ENCODE measurements around the gene IFT25.
A peak's percentile ranks its signal among the peaks of the same experiment; 100 is the strongest.

IFT25 gene

GRCh38 chr1:53956308-53957168 is 11.0 kb upstream of the IFT25 start:
- peak; percentile 31 for DNase-seq

GRCh38 chr1:53954128-53954527 is 8.6 kb upstream of the IFT25 start:
- no peak for DNase-seq

DNA sequence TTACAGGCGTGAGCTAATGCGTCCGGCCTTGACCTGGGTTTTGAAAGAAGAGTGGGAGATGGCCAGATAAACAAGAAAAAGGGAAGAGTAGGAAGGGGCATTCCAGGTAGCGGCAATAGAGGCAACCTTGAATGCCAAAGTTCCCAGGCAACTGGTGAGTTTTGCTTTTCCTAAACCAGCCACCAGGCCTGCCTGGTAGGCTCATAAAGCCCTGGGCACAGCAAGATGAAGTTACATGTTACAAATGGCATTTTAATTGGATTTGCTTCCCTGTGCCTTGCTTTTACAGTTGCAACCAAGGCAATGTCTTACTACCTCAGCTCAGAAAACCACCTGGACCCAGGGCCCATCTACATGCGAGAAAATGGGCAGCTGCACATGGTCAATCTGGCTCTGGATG is 6.2 kb upstream of the IFT25 start:
- DNase-seq, result no peak

- peak; percentile 40 for DNase-seq
Measured at GRCh38 chr1:53949023-53949990, 3.8 kb upstream of the IFT25 start.

- no peak for DNase-seq
Measured at GRCh38 chr1:53948291-53948690, 2.8 kb upstream of the IFT25 start.

GRCh38 chr1:53947172-53947907 is 1.8 kb upstream of the IFT25 start:
- DNase-seq, result no peak

DNA sequence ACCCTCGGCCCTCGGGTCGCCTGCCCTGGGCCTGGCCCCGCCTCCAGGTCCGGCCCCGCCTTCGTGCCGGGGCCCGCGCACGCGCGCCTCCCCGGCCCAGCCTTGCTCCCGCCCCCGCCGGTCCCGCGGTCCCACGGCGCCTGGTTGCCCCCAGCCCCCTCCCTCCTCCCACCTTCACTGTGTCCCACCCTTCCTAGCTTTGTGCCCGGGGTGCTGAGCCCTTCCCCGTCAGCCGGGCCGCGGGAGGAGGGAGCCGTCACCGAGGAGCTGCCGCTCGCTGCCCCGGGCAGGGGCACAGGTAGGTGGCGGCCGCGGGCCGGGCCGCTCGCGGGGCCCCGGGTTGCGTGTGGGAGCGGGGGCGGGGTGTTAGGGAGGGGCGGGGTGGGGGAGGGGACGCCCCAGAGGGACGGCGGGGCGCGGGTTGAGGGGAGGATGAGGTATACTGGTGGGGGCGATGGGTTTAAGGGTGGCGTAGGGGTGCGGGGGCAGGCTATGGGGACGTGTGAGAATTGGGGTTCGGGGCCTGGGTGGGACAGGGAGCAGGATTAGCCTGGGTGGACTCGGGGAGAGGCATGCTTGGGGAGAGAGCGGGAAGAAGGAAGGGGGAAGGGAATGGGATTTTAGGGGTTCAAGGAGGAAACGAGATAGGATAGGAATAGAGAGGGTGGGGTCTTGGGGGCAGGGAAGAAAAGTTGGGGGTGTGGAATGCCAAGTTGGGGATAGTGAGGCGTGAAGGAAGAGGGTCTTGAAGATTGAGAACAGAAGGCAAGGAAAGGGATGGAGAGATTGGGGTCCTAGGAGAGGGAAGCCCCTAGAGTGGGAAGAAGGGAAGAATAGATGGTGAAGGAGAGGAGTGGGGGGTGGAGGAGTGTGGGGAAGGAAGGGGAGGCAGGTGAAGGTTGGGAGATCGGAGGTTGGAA is 1.0 kb upstream of the IFT25 start, which contains the start of gene LRRC42:
TSS of gene LRRC42 (plus strand) at position 99 of the 920 bp plus-strand sequence. CDS start 5,650 bp downstream, outside the sequence.
- no peak for DNase-seq

- no peak for DNase-seq
Measured at GRCh38 chr1:53945183-53945432, 391 bp downstream of the IFT25 start.

DNA sequence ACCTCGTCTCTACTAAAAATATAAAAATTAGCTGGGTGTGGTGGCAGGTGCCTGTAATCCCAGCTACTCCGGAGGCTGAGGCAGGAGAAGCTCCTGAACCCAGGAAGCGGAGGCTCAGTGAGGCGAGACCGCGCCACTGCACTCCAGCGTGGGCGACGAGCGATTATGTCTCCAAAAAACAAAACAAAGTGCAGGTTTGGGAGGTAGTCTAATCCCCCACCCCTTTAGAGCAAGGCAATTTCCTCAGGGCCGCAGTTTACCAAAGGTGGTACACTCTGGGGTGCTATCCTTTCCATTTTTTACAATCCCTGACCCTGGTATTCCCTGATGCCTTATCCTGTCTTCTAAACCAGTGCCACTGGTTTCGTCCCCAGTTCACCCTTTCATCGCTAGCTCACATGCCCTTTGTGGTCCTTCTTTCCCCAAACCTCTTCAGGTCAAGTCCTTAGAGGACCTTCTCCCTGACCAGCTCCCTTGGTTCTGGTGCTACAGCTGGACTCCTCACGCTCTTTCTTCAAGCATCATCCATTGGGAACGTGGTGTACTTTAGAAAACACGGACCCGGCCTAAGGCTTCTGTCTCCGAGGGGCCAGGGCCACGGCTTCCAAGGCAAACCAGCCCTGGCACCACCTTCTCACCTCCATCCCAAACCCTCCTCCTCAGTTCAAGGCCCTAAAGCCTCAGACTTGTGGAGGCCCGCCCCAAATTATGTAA is 873 bp downstream of the IFT25 start:
- no peak for DNase-seq

- no peak for DNase-seq
Measured at GRCh38 chr1:53943490-53944043, 1.9 kb downstream of the IFT25 start.

DNA sequence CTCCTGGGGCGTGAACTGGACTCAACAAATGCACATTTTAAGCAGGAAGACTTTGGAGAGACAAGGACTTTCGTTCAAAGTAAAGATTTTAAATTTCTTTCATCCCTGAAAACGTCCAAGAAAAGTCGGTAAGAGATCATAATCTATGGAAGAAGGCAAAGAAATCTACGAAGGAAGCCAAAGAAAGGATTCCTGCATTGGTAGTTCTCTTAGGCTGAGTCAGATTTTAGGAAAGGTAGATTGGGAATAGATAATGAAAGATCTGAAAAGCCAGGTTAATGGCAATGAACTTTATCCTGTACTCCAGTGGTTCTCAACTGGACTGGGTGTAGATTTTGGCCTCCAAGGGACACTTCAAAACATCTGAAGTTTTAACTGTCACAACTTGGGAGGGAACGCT is 2.4 kb downstream of the IFT25 start:
- no peak for DNase-seq

DNA sequence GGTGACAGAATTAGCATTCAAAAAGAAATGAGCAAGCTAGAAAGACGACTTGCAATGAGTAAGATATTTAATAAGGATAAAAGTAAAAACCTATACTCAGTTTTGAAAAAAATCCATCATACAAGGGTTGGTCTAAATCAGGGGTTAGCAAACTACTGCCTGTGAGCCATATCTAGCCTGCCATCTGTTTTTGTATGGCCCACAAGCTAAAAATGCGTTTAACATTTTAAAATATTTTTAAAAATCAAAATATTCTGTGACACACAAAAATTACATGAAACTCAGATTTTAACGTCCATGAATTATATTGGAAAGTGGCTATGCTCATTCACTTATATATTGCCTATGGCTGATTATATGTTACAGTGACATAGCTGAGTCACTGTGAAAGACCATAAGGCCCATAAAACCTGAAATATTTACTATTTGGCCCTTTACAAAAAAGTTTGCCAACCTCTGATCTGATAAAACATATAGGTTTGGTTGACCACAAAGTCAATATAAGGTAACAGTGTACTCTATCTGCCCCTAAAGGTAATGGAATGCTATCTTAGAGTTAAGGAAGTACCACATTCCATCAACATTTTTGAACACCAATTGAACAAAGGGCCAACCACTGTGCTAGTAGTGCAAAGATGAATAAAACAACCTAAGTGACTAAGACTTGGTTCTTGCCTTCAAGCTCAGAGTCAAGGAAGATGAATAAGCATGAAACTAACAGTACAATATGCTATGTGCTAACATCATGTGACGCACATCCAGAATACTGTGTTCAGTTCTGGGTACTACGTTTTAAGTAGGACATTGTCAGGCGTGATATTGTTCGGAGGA is 3.2 kb downstream of the IFT25 start:
- DNase-seq, result peak; percentile 80

GRCh38 chr1:53938136-53938830 is 7.2 kb downstream of the IFT25 start:
- no peak for DNase-seq

DNA sequence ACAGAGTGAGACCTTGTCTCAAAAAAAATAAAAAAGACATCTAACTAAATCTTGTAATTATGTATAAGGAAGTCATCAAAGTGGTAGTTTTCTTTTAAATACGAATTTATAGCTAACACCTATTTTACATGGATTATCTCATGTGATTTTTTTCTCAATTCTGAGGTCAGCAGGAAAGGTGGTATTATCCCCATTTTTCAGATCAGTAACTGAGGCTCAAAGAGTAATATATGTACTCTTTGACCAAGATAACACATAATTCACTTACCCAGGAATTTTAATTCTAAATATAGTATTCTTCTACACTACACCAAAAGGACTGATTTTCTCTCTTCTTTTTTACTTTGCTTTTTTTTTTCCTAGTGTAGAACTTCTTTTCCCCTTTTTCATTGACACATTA is 9.1 kb downstream of the IFT25 start:
- no peak for DNase-seq

GRCh38 chr1:53934170-53934765 is 11.2 kb downstream of the IFT25 start:
- no peak for DNase-seq

DNA sequence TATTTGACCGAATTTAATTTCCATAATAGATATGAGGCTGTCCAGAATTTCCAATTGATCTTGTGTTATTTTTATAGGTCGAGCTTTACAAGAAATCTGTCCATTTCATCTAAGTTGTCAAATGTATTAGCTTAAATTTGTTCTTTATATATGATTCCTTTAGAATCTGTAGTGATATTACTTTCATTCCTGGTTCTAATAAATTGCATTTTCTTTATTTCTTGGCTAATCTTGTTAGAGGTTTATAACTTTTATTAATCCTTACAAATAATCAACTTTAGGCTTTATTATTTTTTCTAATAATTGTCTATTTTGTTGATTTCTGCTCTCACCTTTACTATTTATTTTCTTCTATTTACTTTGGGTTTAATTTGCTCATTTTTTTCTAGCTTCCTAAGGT is 14.0 kb downstream of the IFT25 start:
- DNase-seq, result no peak

DNA sequence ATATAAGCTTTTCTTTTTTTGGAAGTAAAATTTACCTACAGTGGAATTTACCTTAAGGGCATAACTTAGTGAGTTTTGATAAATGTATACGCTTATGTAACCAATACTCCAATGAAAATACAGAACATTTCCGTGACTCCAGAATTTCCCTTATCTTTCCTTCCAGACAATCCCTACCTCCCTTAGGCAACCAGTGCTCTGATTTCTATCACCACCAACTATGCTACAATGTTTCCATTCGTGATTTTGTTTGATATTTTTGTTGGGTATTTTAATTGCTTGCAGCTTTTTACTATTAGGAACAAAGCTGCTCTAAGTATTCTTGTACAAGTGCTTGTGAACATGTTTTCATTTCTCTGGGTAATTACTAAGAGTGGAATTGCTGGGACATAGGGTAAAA is 14.6 kb downstream of the IFT25 start:
- no peak for DNase-seq

DNA sequence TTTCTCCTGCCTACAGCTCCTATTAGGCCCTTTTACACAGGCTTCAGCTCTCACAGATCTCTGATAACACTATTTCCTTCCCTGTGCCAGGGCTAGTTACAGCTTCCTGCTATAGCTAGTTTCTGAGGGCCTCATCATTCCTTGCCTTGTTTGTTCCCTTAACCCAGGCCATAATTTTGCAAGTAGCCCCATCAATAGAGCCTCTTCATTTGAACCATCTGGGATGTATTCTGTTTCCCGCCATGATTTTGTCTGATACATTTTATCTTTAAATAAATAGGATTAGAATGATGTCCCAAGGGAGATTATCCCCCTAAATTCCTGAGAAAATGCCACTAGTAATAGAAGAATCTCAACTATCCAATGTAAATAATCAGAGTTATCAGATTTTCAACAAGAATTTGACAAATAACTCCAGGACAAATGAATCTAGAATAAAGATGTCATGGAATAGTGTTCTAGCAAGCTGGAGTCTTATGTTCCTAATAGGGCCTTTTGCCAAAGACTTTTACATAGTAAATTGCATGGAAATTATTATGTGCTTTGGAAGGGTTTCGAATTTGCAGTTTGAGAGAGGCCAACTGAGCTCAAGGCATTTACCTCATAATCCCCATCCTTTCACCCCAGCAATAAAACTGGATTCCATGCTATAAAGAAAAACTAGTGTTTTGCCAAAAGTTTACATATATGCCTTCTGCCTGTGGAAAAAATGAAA is 16.1 kb downstream of the IFT25 start:
- no peak for DNase-seq

Measured in activated CD4-positive, alpha-beta T cell treated with anti-CD3 and anti-CD28 coated beads, Interleukin-10, Interleukin-2, amounts not matched to agents 100 ng/mL and 50 ng/mL, durations not matched to agents 16 hours and 8 hours (primary cell).